HCT116 (cell line): ENCODE results near the gene KNTC1. TPM values are rescaled to one million over a fixed set of nuclear protein-coding genes. Genes with fewer than 3 reads are reported as not detected.

ENCODE experiments used
- ATAC-seq: fragments of 200-7000 bp; cut with Tn5 transposase; 2 replicates; pipeline ENCODE4 v1.9.1; 2020; ENCODE audit warnings: mild to moderate bottlenecking, moderate library complexity
- BruUV-seq: library from RNA; stranded (reverse); fragments of 400-500 nt; replicated peaks from 2 replicates; lab custom pipeline; 2021; lab: Mats Ljungman, UMichigan
- CTCF ChIA-PET: fragments of 300-600 bp; sonication (Branson Sonifier 250); formaldehyde crosslinking; loops from one replicate; lab custom pipeline; 2021; ENCODE audit warnings: antibody characterized with exemption; lab: Charles Lee
- POLR2A ChIA-PET: fragments of 300-600, 350-600 bp; sonication (Branson Sonifier 250); formaldehyde crosslinking; loops from one replicate; lab custom pipeline; 2021; ENCODE audit warnings: antibody characterized with exemption; lab: Charles Lee
- RAD21 ChIA-PET, 2 experiments: fragments of 300-600 bp; sonication (Branson Sonifier 250); formaldehyde crosslinking; loops; one replicate each; lab custom pipeline; 2023; ENCODE audit warnings: low total read pairs in 2 of 2; ENCODE audit not compliant: uncharacterized antibody in 2 of 2, unreplicated experiment in 2 of 2, low non-redundant PET in 1 of 2; lab: Charles Lee
- DNase-seq: peaks from one replicate; pipeline ENCODE4 v3.0.0-alpha.2; 2010; ENCODE audit warnings: low read depth, low spot score
- H2AFZ ChIP-seq: fragments of 200-600 bp; shearing (Covaris generic), sonication (generic); 2 replicates; pipeline ENCODE4 v1.6.1; 2017; ENCODE audit warnings: low read depth, mixed run types, mixed read lengths, antibody characterized with exemption, low read length; ENCODE audit not compliant: poor library complexity, severe bottlenecking
- H3K27ac ChIP-seq: 2 replicates; pipeline ENCODE4 v1.5.1; 2012; ENCODE audit warnings: low read depth, low read length
- H3K27me3 ChIP-seq: fragments of 200-600 bp; sonication (generic); 2 replicates; pipeline ENCODE4 v1.6.1; 2016; ENCODE audit warnings: mixed run types, low read length, mixed read lengths; ENCODE audit not compliant: insufficient read depth
- H3K36me3 ChIP-seq, 2 experiments: fragments of 200-500 bp in 1 of 2; fragments of 200-600 bp in 1 of 2; sonication (Bioruptor generic) in 1 of 2; sonication (generic) in 1 of 2; 2 replicates each; pipeline versions ENCODE4 v1.5.1 to v1.6.1; 2014 to 2016; ENCODE audit warnings: low read length in 2 of 2, inconsistent platforms in 1 of 2, mixed read lengths in 1 of 2, mixed run types in 1 of 2; ENCODE audit not compliant: insufficient read depth in 2 of 2, control insufficient read depth in 1 of 2
- H3K4me1 ChIP-seq, 2 experiments: fragments of 200-600 bp in 1 of 2; sonication (generic) in 1 of 2; 2 replicates each; pipeline versions ENCODE4 v1.5.1 to v1.6.1; 2012 to 2017; ENCODE audit warnings: low read length in 2 of 2, inconsistent platforms in 1 of 2, mild to moderate bottlenecking in 1 of 2, mixed read lengths in 1 of 2, mixed run types in 1 of 2, moderate library complexity in 1 of 2; ENCODE audit not compliant: insufficient read depth in 2 of 2, control insufficient read depth in 1 of 2
- H3K4me2 ChIP-seq: fragments of 200-600 bp; sonication (generic); 2 replicates; pipeline ENCODE4 v1.6.1; 2017; ENCODE audit warnings: mixed run types, low read length, mixed read lengths
- H3K4me3 ChIP-seq, 2 experiments: fragments of 200-600 bp in 1 of 2; sonication (generic) in 1 of 2; replicated peaks in 1 of 2; 2 replicates each; pipeline ENCODE4 v1.5.1; 2011 to 2016; ENCODE audit warnings: low read length in 2 of 2, control low read depth in 1 of 2, low read depth in 1 of 2, mild to moderate bottlenecking in 1 of 2, mixed read lengths in 1 of 2, mixed run types in 1 of 2
- H3K79me2 ChIP-seq: fragments of 200-600 bp; sonication (generic); 2 replicates; pipeline ENCODE4 v1.6.1; 2017; ENCODE audit warnings: mild to moderate bottlenecking, mixed run types, low read length, moderate library complexity, mixed read lengths; ENCODE audit not compliant: insufficient read depth
- H3K9ac ChIP-seq: fragments of 200-600 bp; sonication (generic); 2 replicates; pipeline ENCODE4 v1.6.1; 2016; ENCODE audit warnings: low read length, mixed read lengths
- H3K9me2 ChIP-seq: fragments of 200-600 bp; sonication (generic), shearing (Covaris generic); 2 replicates; pipeline ENCODE4 v1.6.1; 2017; ENCODE audit warnings: mixed run types, mild to moderate bottlenecking, moderate library complexity; ENCODE audit not compliant: insufficient read depth
- H3K9me3 ChIP-seq, 2 experiments: fragments of 200-500 bp in 1 of 2; fragments of 200-600 bp in 1 of 2; sonication (Bioruptor generic) in 1 of 2; sonication (generic) in 1 of 2; 2 replicates each; pipeline ENCODE4 v1.6.1; 2014 to 2017; ENCODE audit warnings: low read length in 2 of 2, mixed read lengths in 2 of 2, inconsistent platforms in 1 of 2, low read depth in 1 of 2, mild to moderate bottlenecking in 1 of 2, mixed run types in 1 of 2, moderate library complexity in 1 of 2; ENCODE audit not compliant: control insufficient read depth in 1 of 2, insufficient read depth in 1 of 2
- H4K20me1 ChIP-seq: fragments of 200-600 bp; sonication (generic), shearing (Covaris generic); 2 replicates; pipeline ENCODE4 v1.6.1; 2017; ENCODE audit warnings: mixed run types, mild to moderate bottlenecking, moderate library complexity; ENCODE audit not compliant: insufficient read depth
- ATF3 ChIP-seq: IDR thresholded peaks from 2 replicates; pipeline ENCODE4 v1.6.1; 2012
- CEBPB ChIP-seq: IDR thresholded peaks from 2 replicates; pipeline ENCODE4 v1.6.1; 2012; ENCODE audit warnings: low read depth
- CTCF ChIP-seq, 3 experiments: fragments of 200-600 bp in 1 of 3; sonication (generic) in 1 of 3; IDR thresholded peaks in 2 of 3; conservative IDR thresholded peaks in 1 of 3; 2 replicates each; pipeline ENCODE4 v1.5.1; 2012 to 2017; ENCODE audit warnings: low read depth in 2 of 3, low read length in 2 of 3, antibody characterized with exemption in 1 of 3, borderline replicate concordance in 1 of 3, control low read depth in 1 of 3, mild to moderate bottlenecking in 1 of 3, mixed read lengths in 1 of 3, mixed run types in 1 of 3, moderate library complexity in 1 of 3; ENCODE audit not compliant: insufficient read depth in 1 of 3
- EGR1 ChIP-seq: IDR thresholded peaks from 2 replicates; pipeline ENCODE4 v1.6.1; 2012; ENCODE audit warnings: low read depth
- ELF1 ChIP-seq: IDR thresholded peaks from 2 replicates; pipeline ENCODE4 v1.6.1; 2012; ENCODE audit warnings: low read depth, borderline replicate concordance
- EZH2 ChIP-seq: fragments of 200-600 bp; sonication (generic); IDR thresholded peaks from 2 replicates; pipeline ENCODE4 v1.6.1; 2017; ENCODE audit warnings: antibody characterized with exemption, mixed run types
- EZH2phosphoT487 ChIP-seq: fragments of 200-600 bp; IDR thresholded peaks from 2 replicates; pipeline ENCODE4 v1.6.1; 2018; ENCODE audit warnings: antibody characterized with exemption, borderline replicate concordance
- MAX ChIP-seq: IDR thresholded peaks from 2 replicates; pipeline ENCODE4 v1.6.1; 2012
- POLR2A ChIP-seq: IDR thresholded peaks from 2 replicates; pipeline ENCODE4 v1.7.0; 2011; ENCODE audit warnings: borderline replicate concordance; ENCODE audit not compliant: insufficient read depth, insufficient read length; ENCODE audit errors: extremely low read depth
- POLR2AphosphoS5 ChIP-seq: IDR thresholded peaks from 2 replicates; pipeline ENCODE4 v1.6.1; 2011; ENCODE audit warnings: mild to moderate bottlenecking, low read depth, low read length, moderate library complexity
- RAD21 ChIP-seq: IDR thresholded peaks from 2 replicates; pipeline ENCODE4 v1.6.1; 2012; ENCODE audit warnings: low read depth, mild to moderate bottlenecking
- SIN3A ChIP-seq: IDR thresholded peaks from 2 replicates; pipeline ENCODE4 v1.6.1; 2012; ENCODE audit warnings: low read depth
- SP1 ChIP-seq: IDR thresholded peaks from 2 replicates; pipeline ENCODE4 v1.6.1; 2012; ENCODE audit warnings: low read depth
- SRF ChIP-seq: IDR thresholded peaks from 2 replicates; pipeline ENCODE4 v1.6.1; 2012; ENCODE audit warnings: low read depth
- TCF7L2 ChIP-seq: IDR thresholded peaks from 2 replicates; pipeline ENCODE4 v1.7.0; 2011; ENCODE audit warnings: borderline replicate concordance, inconsistent platforms; ENCODE audit not compliant: insufficient read depth, insufficient read length; ENCODE audit errors: extremely low read depth
- YY1 ChIP-seq: IDR thresholded peaks from 2 replicates; pipeline ENCODE4 v1.6.1; 2011; ENCODE audit warnings: low read length, low read depth, moderate library complexity, mild to moderate bottlenecking; ENCODE audit not compliant: insufficient replicate concordance; ENCODE audit errors: extremely low read depth
- ZFX ChIP-seq: fragments of 450-650 bp; IDR thresholded peaks from 2 replicates; pipeline ENCODE4 v1.6.1; 2017
- ZNF274 ChIP-seq: fragments of 200-500 bp; sonication (Bioruptor generic); IDR thresholded peaks from 2 replicates; pipeline ENCODE4 v1.6.1; 2014; ENCODE audit warnings: mild to moderate bottlenecking, low read depth, low read length, inconsistent platforms
- intact Hi-C: fragments of 100-400 bp; cut with micrococcal nuclease; formaldehyde crosslinking; loops from 2 replicates; pipeline ENCODE4 v1.10.0; 2022
- total RNA-seq: library from RNA; stranded (reverse); gene quantifications from one replicate; pipeline ENCODE4 v1.2.1, GENCODE V29; 2021; ENCODE audit not compliant: unreplicated experiment
- TF ChIP-seq, protein P1 (sequence below): IDR thresholded peaks from 2 replicates; pipeline ENCODE4 v1.6.1; 2012; ENCODE audit warnings: low read depth
- TF ChIP-seq, protein P2 (sequence below): IDR thresholded peaks from 2 replicates; pipeline ENCODE4 v1.6.1; 2011; ENCODE audit warnings: mild to moderate bottlenecking, low read length, moderate library complexity; ENCODE audit not compliant: insufficient replicate concordance; ENCODE audit errors: extremely low read depth

The KNTC1 gene
- total RNA-seq, 1 experiment from 2014 or later: 70.2 TPM

- Histone ChIP-seq H3K36me3 (no peaks in the 10 kb centered on the region), H3K79me2 (no peaks in the 10 kb centered on the region), H3K9ac (no peak overlapping the region), H3K4me3 (no peak overlapping the region), H2AFZ (no peak overlapping the region), H3K4me2 (no peak overlapping the region), H3K27me3 (no peaks in the 10 kb centered on the region), H3K9me2 (no peaks in the 10 kb centered on the region), H3K27ac (no peak overlapping the region), H3K4me1 (no peaks in the 10 kb centered on the region), H3K9me3 (no peaks in the 10 kb centered on the region), H4K20me1 (no peaks in the 10 kb centered on the region)
- ChIA-PET POLR2A (no interaction called here), RAD21 (no interaction called here), CTCF (no interaction called here)
- DNase-seq (no peak), ATAC-seq (no peak)
- no TSS peak for BruUV-seq
- intact Hi-C loops: no loop called here
- TF ChIP-seq EGR1 (no peak), POLR2AphosphoS5 (no peak), CEBPB (no peak), SP1 (no peak), CTCF (IDR thresholded peaks at IDR 0.05 in 2 of 3, conservative IDR thresholded peaks at IDR 0.05 in 1 of 3; ENCODE audit: borderline replicate concordance in 1 of 3, insufficient read depth in 1 of 3, low read depth in 2 of 3, low read length in 2 of 3) (no peak), EZH2 (no peak), SIN3A (no peak), RAD21 (no peak), POLR2A (no peak), SRF (no peak), MAX (no peak), YY1 (no peak), EZH2phosphoT487 (no peak), ZNF274 (no peak), ZFX (no peak), TCF7L2 (no peak), ATF3 (no peak), ELF1 (no peak)
- TF ChIP-seq, protein P1, sequence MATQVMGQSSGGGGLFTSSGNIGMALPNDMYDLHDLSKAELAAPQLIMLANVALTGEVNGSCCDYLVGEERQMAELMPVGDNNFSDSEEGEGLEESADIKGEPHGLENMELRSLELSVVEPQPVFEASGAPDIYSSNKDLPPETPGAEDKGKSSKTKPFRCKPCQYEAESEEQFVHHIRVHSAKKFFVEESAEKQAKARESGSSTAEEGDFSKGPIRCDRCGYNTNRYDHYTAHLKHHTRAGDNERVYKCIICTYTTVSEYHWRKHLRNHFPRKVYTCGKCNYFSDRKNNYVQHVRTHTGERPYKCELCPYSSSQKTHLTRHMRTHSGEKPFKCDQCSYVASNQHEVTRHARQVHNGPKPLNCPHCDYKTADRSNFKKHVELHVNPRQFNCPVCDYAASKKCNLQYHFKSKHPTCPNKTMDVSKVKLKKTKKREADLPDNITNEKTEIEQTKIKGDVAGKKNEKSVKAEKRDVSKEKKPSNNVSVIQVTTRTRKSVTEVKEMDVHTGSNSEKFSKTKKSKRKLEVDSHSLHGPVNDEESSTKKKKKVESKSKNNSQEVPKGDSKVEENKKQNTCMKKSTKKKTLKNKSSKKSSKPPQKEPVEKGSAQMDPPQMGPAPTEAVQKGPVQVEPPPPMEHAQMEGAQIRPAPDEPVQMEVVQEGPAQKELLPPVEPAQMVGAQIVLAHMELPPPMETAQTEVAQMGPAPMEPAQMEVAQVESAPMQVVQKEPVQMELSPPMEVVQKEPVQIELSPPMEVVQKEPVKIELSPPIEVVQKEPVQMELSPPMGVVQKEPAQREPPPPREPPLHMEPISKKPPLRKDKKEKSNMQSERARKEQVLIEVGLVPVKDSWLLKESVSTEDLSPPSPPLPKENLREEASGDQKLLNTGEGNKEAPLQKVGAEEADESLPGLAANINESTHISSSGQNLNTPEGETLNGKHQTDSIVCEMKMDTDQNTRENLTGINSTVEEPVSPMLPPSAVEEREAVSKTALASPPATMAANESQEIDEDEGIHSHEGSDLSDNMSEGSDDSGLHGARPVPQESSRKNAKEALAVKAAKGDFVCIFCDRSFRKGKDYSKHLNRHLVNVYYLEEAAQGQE: no peak
- TF ChIP-seq, protein P2, sequence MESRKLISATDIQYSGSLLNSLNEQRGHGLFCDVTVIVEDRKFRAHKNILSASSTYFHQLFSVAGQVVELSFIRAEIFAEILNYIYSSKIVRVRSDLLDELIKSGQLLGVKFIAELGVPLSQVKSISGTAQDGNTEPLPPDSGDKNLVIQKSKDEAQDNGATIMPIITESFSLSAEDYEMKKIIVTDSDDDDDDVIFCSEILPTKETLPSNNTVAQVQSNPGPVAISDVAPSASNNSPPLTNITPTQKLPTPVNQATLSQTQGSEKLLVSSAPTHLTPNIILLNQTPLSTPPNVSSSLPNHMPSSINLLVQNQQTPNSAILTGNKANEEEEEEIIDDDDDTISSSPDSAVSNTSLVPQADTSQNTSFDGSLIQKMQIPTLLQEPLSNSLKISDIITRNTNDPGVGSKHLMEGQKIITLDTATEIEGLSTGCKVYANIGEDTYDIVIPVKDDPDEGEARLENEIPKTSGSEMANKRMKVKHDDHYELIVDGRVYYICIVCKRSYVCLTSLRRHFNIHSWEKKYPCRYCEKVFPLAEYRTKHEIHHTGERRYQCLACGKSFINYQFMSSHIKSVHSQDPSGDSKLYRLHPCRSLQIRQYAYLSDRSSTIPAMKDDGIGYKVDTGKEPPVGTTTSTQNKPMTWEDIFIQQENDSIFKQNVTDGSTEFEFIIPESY: no peak
These were observed 129.2 kb downstream of the KNTC1 start for GRCh38 chr12:122656298-122656697.
